ENCODE data around the gene OSGEP.
A peak's percentile ranks its signal among the peaks of the same experiment; 100 is the strongest.

OSGEP gene

DNA sequence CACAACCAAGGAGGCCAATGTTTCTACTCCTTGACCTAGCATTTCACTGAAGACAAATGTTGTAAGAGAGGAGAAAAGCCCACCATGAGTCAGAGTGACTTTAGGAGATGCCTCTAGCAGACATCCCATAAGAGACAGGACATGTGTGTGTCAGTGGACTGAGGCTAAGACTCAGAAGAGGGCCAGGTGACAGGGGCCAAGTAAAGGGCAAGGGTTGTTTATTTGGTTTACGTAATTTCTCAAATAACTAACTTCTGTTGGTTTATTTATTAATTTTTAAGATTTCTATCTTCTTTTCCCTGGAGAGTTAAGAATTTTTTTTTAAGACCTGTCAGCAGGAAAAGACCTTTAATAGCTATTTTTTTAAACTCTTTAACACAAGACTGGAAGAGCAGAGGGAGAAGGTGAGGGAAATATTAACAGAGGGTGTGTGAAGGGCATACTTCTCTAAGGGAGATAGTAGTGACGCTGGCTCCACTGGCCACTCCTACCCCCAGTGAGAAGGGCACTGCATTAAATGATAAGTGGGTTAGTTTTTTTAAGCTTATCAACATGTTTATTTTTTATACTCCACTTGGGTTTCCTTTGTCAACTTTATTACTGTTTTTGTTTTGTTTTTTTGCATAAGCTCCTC lies 18.0 kb upstream of the OSGEP start:
- H3K4me3 ChIP-seq (ENCODE audit: low read depth, low read length, poor library complexity, severe bottlenecking): no peak overlapping the region
- no peaks in the 10 kb centered on the region for H3F3A ChIP-seq (ENCODE audit: insufficient read depth, low read length)
- H4K20me1 ChIP-seq (ENCODE audit: insufficient read depth, low read length): no peaks in the 10 kb centered on the region
- no peaks in the 10 kb centered on the region for H3K9me2 ChIP-seq (ENCODE audit: low read depth, low read length)
- H3K4me1 ChIP-seq (ENCODE audit: insufficient read depth, low read length, severe bottlenecking): peaks cover 26% of the 10 kb centered on the region
- H3K9ac ChIP-seq (ENCODE audit: low read length): no peak overlapping the region
- H3K36me3 ChIP-seq (ENCODE audit: insufficient read depth, low read length): peaks cover 63% of the 10 kb centered on the region
- H3K27ac ChIP-seq (ENCODE audit: low read depth, low read length, poor library complexity, severe bottlenecking): no peak overlapping the region
- H2AFZ ChIP-seq (ENCODE audit: low read length): no peak overlapping the region
- no peak overlapping the region for H3K4me2 ChIP-seq (ENCODE audit: low read length)
- no peaks in the 10 kb centered on the region for H3K27me3 ChIP-seq (ENCODE audit: insufficient read depth, low read length)
- H3K9me3 ChIP-seq (ENCODE audit: low read length): no peaks in the 10 kb centered on the region
- H3K79me2 ChIP-seq (ENCODE audit: insufficient read depth, low read length): peaks cover 22% of the 10 kb centered on the region
- TF ChIP-seq, protein P1, sequence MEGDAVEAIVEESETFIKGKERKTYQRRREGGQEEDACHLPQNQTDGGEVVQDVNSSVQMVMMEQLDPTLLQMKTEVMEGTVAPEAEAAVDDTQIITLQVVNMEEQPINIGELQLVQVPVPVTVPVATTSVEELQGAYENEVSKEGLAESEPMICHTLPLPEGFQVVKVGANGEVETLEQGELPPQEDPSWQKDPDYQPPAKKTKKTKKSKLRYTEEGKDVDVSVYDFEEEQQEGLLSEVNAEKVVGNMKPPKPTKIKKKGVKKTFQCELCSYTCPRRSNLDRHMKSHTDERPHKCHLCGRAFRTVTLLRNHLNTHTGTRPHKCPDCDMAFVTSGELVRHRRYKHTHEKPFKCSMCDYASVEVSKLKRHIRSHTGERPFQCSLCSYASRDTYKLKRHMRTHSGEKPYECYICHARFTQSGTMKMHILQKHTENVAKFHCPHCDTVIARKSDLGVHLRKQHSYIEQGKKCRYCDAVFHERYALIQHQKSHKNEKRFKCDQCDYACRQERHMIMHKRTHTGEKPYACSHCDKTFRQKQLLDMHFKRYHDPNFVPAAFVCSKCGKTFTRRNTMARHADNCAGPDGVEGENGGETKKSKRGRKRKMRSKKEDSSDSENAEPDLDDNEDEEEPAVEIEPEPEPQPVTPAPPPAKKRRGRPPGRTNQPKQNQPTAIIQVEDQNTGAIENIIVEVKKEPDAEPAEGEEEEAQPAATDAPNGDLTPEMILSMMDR (IDR thresholded peaks at IDR 0.05; ENCODE audit: low read length): no peak
- no peak for TF ChIP-seq EZH2 (IDR thresholded peaks at IDR 0.05; ENCODE audit: borderline replicate concordance, low read length)

DNA sequence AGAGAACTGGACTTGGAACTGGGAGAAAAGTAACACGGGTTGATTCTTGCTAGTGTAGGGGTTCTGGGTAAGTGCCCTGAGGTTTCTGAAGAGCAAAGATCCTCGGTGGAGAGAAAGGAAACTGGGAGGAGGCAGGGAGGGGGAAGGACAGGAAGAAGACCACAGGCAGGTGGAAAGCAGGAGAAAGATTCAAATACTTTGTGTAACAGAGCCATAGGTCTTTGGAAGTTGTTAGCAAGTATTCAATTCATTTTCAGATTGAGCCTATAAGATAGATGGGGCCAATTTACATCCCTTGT lies 15.9 kb upstream of the OSGEP start:
- peaks cover 42% of the 10 kb centered on the region for H3K36me3 ChIP-seq (ENCODE audit: insufficient read depth, low read length)
- H3K27me3 ChIP-seq (ENCODE audit: insufficient read depth, low read length): no peaks in the 10 kb centered on the region
- H3K9me3 ChIP-seq (ENCODE audit: low read length): no peaks in the 10 kb centered on the region
- no peak overlapping the region for H2AFZ ChIP-seq (ENCODE audit: low read length)
- peak overlapping the region; percentile 98 for H3K4me3 ChIP-seq (ENCODE audit: low read depth, low read length, poor library complexity, severe bottlenecking)
- H4K20me1 ChIP-seq (ENCODE audit: insufficient read depth, low read length): no peaks in the 10 kb centered on the region
- H3K79me2 ChIP-seq (ENCODE audit: insufficient read depth, low read length): peaks cover 22% of the 10 kb centered on the region
- H3K27ac ChIP-seq (ENCODE audit: low read depth, low read length, poor library complexity, severe bottlenecking): no peak overlapping the region
- H3F3A ChIP-seq (ENCODE audit: insufficient read depth, low read length): no peaks in the 10 kb centered on the region
- no peak for TF ChIP-seq EZH2 (IDR thresholded peaks at IDR 0.05; ENCODE audit: borderline replicate concordance, low read length)
- TF ChIP-seq, protein P1 (IDR thresholded peaks at IDR 0.05; ENCODE audit: low read length): no peak
- H3K9ac ChIP-seq (ENCODE audit: low read length): peak overlapping the region; percentile 98
- no peaks in the 10 kb centered on the region for H3K9me2 ChIP-seq (ENCODE audit: low read depth, low read length)
- peaks cover 26% of the 10 kb centered on the region for H3K4me1 ChIP-seq (ENCODE audit: insufficient read depth, low read length, severe bottlenecking)
- peak overlapping the region; percentile 98 for H3K4me2 ChIP-seq (ENCODE audit: low read length)

DNA sequence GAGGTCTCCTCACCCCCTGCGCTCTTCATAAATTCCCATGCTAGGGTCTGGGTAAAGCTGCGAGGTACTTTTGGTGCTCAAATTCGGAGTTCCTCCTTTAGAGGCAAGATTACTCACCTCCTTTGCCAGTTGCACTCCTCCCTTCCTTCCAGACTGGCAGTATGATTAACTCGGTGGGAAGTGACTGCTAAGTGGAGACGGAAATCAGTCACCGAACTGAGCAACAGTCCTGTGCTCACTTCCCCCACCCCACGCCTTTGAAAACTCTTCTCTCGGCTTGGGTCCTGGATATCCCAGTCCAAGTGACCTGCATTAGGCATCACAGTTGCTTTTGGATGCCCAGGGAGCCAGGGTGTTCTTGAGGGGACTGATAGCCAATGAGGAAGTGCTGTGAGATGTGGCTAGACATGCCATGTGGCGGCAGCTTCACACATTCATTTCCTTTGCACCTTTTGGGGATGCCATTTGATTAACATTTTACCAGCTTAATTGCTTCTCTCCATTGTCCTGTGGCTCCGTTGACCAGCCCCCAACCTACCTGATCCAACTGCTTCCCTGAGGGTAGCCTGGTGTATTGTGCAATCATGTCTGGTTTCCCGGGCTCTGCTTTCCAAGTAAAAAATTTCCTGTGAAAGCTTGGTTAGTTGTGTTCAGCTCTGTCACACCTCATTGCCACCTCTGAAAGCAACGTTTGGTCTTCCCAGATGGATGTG lies 15.4 kb upstream of the OSGEP start:
- H3K36me3 ChIP-seq (ENCODE audit: insufficient read depth, low read length): peaks cover 37% of the 10 kb centered on the region
- H3K9ac ChIP-seq (ENCODE audit: low read length): peak overlapping the region; percentile 98
- peaks cover 26% of the 10 kb centered on the region for H3K4me1 ChIP-seq (ENCODE audit: insufficient read depth, low read length, severe bottlenecking)
- H3K4me2 ChIP-seq (ENCODE audit: low read length): peak overlapping the region; percentile 98
- peak overlapping the region; percentile 57 for H3K27ac ChIP-seq (ENCODE audit: low read depth, low read length, poor library complexity, severe bottlenecking)
- H3K79me2 ChIP-seq (ENCODE audit: insufficient read depth, low read length): peaks cover 22% of the 10 kb centered on the region
- H2AFZ ChIP-seq (ENCODE audit: low read length): peak overlapping the region; percentile 78; the same call in 1 of the 2 replicates
- H3K4me3 ChIP-seq (ENCODE audit: low read depth, low read length, poor library complexity, severe bottlenecking): peak overlapping the region; percentile 98
- H3F3A ChIP-seq (ENCODE audit: insufficient read depth, low read length): no peaks in the 10 kb centered on the region
- H3K27me3 ChIP-seq (ENCODE audit: insufficient read depth, low read length): no peaks in the 10 kb centered on the region
- H3K9me3 ChIP-seq (ENCODE audit: low read length): no peaks in the 10 kb centered on the region
- no peaks in the 10 kb centered on the region for H4K20me1 ChIP-seq (ENCODE audit: insufficient read depth, low read length)
- no peaks in the 10 kb centered on the region for H3K9me2 ChIP-seq (ENCODE audit: low read depth, low read length)
- TF ChIP-seq, protein P1 (IDR thresholded peaks at IDR 0.05; ENCODE audit: low read length): no peak
- no peak for TF ChIP-seq EZH2 (IDR thresholded peaks at IDR 0.05; ENCODE audit: borderline replicate concordance, low read length)
